Measurements from ENCODE around the gene ZNF446.
"Not testable (repeated sequence)": the region's sequence is repeated elsewhere in the genome, so short reads cannot be mapped to it uniquely, and the experiment has no call there.

DNA sequence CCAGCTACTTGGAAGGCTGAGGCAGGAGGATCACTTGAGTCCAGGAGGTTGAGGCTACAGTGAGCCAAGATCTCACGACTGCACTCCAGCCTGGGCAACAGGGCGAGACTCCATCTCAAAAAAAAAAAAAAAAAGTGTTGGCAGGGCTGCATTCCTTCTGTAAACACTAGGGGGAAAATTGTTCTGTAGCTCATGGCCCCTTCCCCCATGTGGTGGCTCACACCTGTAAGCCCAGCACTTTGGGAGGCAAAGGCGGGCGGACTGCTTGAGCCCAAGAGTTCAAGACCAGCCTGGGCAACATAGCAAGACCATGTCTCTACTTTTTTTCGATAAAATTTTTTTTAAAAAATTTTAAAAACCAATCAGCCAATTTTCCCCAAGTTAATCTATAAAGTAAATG is 8.2 kb downstream of the ZNF446 start:
- not testable (repeated sequence) for TF ChIP-seq EZH2phosphoT487 (IDR thresholded peaks at IDR 0.05; ENCODE audit: low read depth)
- TF ChIP-seq, protein P1, sequence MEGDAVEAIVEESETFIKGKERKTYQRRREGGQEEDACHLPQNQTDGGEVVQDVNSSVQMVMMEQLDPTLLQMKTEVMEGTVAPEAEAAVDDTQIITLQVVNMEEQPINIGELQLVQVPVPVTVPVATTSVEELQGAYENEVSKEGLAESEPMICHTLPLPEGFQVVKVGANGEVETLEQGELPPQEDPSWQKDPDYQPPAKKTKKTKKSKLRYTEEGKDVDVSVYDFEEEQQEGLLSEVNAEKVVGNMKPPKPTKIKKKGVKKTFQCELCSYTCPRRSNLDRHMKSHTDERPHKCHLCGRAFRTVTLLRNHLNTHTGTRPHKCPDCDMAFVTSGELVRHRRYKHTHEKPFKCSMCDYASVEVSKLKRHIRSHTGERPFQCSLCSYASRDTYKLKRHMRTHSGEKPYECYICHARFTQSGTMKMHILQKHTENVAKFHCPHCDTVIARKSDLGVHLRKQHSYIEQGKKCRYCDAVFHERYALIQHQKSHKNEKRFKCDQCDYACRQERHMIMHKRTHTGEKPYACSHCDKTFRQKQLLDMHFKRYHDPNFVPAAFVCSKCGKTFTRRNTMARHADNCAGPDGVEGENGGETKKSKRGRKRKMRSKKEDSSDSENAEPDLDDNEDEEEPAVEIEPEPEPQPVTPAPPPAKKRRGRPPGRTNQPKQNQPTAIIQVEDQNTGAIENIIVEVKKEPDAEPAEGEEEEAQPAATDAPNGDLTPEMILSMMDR (IDR thresholded peaks at IDR 0.05; ENCODE audit: low read depth, low read length) = not testable (repeated sequence)
